HEK293 (cell line): ENCODE measurements around the gene LINC00632.

ENCODE experiments used
- SP2 ChIP-seq: fragments of 450-650 bp; formaldehyde crosslinking; IDR thresholded peaks from 2 replicates; pipeline ENCODE4 v1.5.1; 2016; ENCODE audit warnings: missing biosample characterization, missing genetic modification characterization
- TCF7L2 ChIP-seq: IDR thresholded peaks from 2 replicates; pipeline ENCODE4 v1.6.1; 2011; ENCODE audit warnings: low read depth, mild to moderate bottlenecking, inconsistent platforms, low read length, moderate library complexity, borderline replicate concordance
- YY1 ChIP-seq: fragments of 450-650 bp; formaldehyde crosslinking; IDR thresholded peaks from 2 replicates; pipeline ENCODE4 v1.5.1; 2018; ENCODE audit warnings: missing biosample characterization, missing genetic modification characterization
- ZBTB7A ChIP-seq: fragments of 450-650 bp; formaldehyde crosslinking; IDR thresholded peaks from 2 replicates; pipeline ENCODE4 v1.5.1; 2016; ENCODE audit warnings: low read depth, missing biosample characterization, missing genetic modification characterization
- ZNF155 ChIP-seq: fragments of 450-650 bp; formaldehyde crosslinking; IDR thresholded peaks from 2 replicates; pipeline ENCODE4 v1.5.1; 2016; ENCODE audit warnings: missing biosample characterization, missing genetic modification characterization
- ZNF391 ChIP-seq: fragments of 450-650 bp; formaldehyde crosslinking; IDR thresholded peaks from 2 replicates; pipeline ENCODE4 v1.5.1; 2016; ENCODE audit warnings: low read depth, missing biosample characterization, missing genetic modification characterization, borderline replicate concordance
- ZNF629 ChIP-seq: fragments of 450-650 bp; formaldehyde crosslinking; IDR thresholded peaks from 2 replicates; pipeline ENCODE4 v1.5.1; 2017; ENCODE audit warnings: missing biosample characterization, missing genetic modification characterization
- ZNF837 ChIP-seq: fragments of 450-650 bp; formaldehyde crosslinking; IDR thresholded peaks from 2 replicates; pipeline ENCODE4 v1.5.1; 2016; ENCODE audit warnings: missing biosample characterization, missing genetic modification characterization
- TF ChIP-seq, protein P1 (sequence below): fragments of 450-650 bp; formaldehyde crosslinking; IDR thresholded peaks from 2 replicates; pipeline ENCODE4 v1.5.1; 2016; ENCODE audit warnings: missing biosample characterization, missing genetic modification characterization
- TF ChIP-seq, protein P2 (sequence below): fragments of 450-650 bp; IDR thresholded peaks from 2 replicates; pipeline ENCODE4 v1.5.1; 2018; ENCODE audit warnings: missing biosample characterization, mild to moderate bottlenecking, missing genetic modification characterization

GRCh38 chrX:140822184-140822583 lies 112.6 kb downstream of the LINC00632 start:
- no peak for TF ChIP-seq SP2 (tag by site-specific recombination)
- TF ChIP-seq, protein P1, sequence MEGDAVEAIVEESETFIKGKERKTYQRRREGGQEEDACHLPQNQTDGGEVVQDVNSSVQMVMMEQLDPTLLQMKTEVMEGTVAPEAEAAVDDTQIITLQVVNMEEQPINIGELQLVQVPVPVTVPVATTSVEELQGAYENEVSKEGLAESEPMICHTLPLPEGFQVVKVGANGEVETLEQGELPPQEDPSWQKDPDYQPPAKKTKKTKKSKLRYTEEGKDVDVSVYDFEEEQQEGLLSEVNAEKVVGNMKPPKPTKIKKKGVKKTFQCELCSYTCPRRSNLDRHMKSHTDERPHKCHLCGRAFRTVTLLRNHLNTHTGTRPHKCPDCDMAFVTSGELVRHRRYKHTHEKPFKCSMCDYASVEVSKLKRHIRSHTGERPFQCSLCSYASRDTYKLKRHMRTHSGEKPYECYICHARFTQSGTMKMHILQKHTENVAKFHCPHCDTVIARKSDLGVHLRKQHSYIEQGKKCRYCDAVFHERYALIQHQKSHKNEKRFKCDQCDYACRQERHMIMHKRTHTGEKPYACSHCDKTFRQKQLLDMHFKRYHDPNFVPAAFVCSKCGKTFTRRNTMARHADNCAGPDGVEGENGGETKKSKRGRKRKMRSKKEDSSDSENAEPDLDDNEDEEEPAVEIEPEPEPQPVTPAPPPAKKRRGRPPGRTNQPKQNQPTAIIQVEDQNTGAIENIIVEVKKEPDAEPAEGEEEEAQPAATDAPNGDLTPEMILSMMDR (tag by site-specific recombination) = no peak
- TF ChIP-seq YY1 = no peak
- TF ChIP-seq, protein P2, sequence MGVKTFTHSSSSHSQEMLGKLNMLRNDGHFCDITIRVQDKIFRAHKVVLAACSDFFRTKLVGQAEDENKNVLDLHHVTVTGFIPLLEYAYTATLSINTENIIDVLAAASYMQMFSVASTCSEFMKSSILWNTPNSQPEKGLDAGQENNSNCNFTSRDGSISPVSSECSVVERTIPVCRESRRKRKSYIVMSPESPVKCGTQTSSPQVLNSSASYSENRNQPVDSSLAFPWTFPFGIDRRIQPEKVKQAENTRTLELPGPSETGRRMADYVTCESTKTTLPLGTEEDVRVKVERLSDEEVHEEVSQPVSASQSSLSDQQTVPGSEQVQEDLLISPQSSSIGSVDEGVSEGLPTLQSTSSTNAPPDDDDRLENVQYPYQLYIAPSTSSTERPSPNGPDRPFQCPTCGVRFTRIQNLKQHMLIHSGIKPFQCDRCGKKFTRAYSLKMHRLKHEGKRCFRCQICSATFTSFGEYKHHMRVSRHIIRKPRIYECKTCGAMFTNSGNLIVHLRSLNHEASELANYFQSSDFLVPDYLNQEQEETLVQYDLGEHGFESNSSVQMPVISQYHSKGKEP (tag by site-specific recombination) = no peak
- TF ChIP-seq ZBTB7A (tag by site-specific recombination) = no peak
- TF ChIP-seq ZNF155 (tag by site-specific recombination) = no peak
- TF ChIP-seq ZNF629 (tag by site-specific recombination) = no peak
- no peak for TF ChIP-seq ZNF391 (tag by site-specific recombination)
- TF ChIP-seq ZNF837 (tag by site-specific recombination) = no peak
- TF ChIP-seq TCF7L2 = no peak
